Neural cell (in vitro differentiated cells): ENCODE results near the gene KRTAP4-3. TPM values are rescaled to one million over a fixed set of nuclear protein-coding genes. Genes with fewer than 3 reads are reported as not detected.
"Not testable (repeated sequence)": the region's sequence is repeated elsewhere in the genome, so short reads cannot be mapped to it uniquely, and the experiment has no call there.

Experiments
- H2AFZ ChIP-seq: fragments of 200-600, 300-800 bp; sonication (generic), shearing (Covaris generic); 2 replicates; pipeline ENCODE4 v1.6.0; 2014; ENCODE audit warnings: low read depth, mild to moderate bottlenecking, antibody characterized with exemption, low read length, moderate library complexity
- H3F3A ChIP-seq: fragments of 200-600 bp; shearing (Covaris generic); 2 replicates; pipeline ENCODE4 v1.6.1; 2016; ENCODE audit warnings: mild to moderate bottlenecking, moderate library complexity, mixed read lengths, antibody characterized with exemption, low read length; ENCODE audit not compliant: insufficient read depth, poor library complexity, severe bottlenecking
- H3K27ac ChIP-seq: fragments of 200-600, 300-800 bp; sonication (generic), shearing (Covaris generic); 2 replicates; pipeline ENCODE4 v1.5.1; 2014; ENCODE audit warnings: mild to moderate bottlenecking, low read length, moderate library complexity
- H3K27me3 ChIP-seq: fragments of 300-800, 200-600 bp; sonication (generic), shearing (Covaris generic); 2 replicates; pipeline ENCODE4 v1.6.0; 2014; ENCODE audit warnings: mild to moderate bottlenecking, low read depth, low read length, moderate library complexity; ENCODE audit not compliant: insufficient read depth
- H3K36me3 ChIP-seq: fragments of 300-800, 200-600 bp; sonication (generic), shearing (Covaris generic); 2 replicates; pipeline ENCODE4 v1.5.1; 2014; ENCODE audit warnings: mild to moderate bottlenecking, antibody characterized with exemption, low read length, moderate library complexity; ENCODE audit not compliant: insufficient read depth
- H3K4me2 ChIP-seq: fragments of 300-800, 200-600 bp; sonication (generic), shearing (Covaris generic); 2 replicates; pipeline ENCODE4 v1.6.0; 2014; ENCODE audit warnings: mild to moderate bottlenecking, low read length
- H3K4me3 ChIP-seq: fragments of 300-800, 200-600 bp; sonication (generic), shearing (Covaris generic); 2 replicates; pipeline ENCODE4 v1.5.1; 2014; ENCODE audit warnings: mild to moderate bottlenecking, low read length, moderate library complexity
- H3K79me2 ChIP-seq: fragments of 200-600 bp; shearing (Covaris generic); replicated peaks from 2 replicates; pipeline ENCODE4 v1.6.0; 2014; ENCODE audit warnings: mild to moderate bottlenecking, low read length, moderate library complexity; ENCODE audit not compliant: insufficient read depth
- H3K9ac ChIP-seq: fragments of 300-800, 200-600 bp; sonication (generic), shearing (Covaris generic); 2 replicates; pipeline ENCODE4 v1.6.1; 2016; ENCODE audit warnings: mild to moderate bottlenecking, low read length, mixed read lengths
- H3K9me2 ChIP-seq: fragments of 200-600 bp; shearing (Covaris generic); 2 replicates; pipeline ENCODE4 v1.6.1; 2016; ENCODE audit warnings: mild to moderate bottlenecking, low read length, mixed read lengths; ENCODE audit not compliant: insufficient read depth
- H3K9me3 ChIP-seq: fragments of 200-600, 300-800 bp; sonication (generic), shearing (Covaris generic); 2 replicates; pipeline ENCODE4 v1.6.1; 2016; ENCODE audit warnings: mild to moderate bottlenecking, mixed run types, low read length, moderate library complexity, mixed read lengths
- H4K20me1 ChIP-seq: fragments of 200-600 bp; shearing (Covaris generic); 2 replicates; pipeline ENCODE4 v1.6.1; 2016; ENCODE audit warnings: mild to moderate bottlenecking, mixed run types; ENCODE audit not compliant: insufficient read depth
- EP300 ChIP-seq: fragments of 450-650 bp; conservative IDR thresholded peaks from 2 replicates; pipeline ENCODE4 v1.6.1; 2014; ENCODE audit warnings: antibody characterized with exemption, mild to moderate bottlenecking, moderate library complexity; ENCODE audit not compliant: poor library complexity, severe bottlenecking
- EZH2 ChIP-seq: fragments of 200-600, 300-800 bp; shearing (Covaris generic), sonication (generic); IDR thresholded peaks from 2 replicates; pipeline ENCODE4 v1.6.1; 2014; ENCODE audit warnings: antibody characterized with exemption, low read length, borderline replicate concordance, mild to moderate bottlenecking; ENCODE audit not compliant: insufficient read depth, poor library complexity, severe bottlenecking
- MXI1 ChIP-seq: fragments of 450-650 bp; conservative IDR thresholded peaks from 2 replicates; pipeline ENCODE4 v1.6.1; 2014; ENCODE audit warnings: antibody characterized with exemption, mild to moderate bottlenecking; ENCODE audit not compliant: poor library complexity, severe bottlenecking
- POLR2AphosphoS5 ChIP-seq: IDR thresholded peaks from 2 replicates; pipeline ENCODE4 v1.6.1; 2012
- RAD21 ChIP-seq: fragments of 450-650 bp; conservative IDR thresholded peaks from 2 replicates; pipeline ENCODE4 v1.6.1; 2014; ENCODE audit warnings: antibody characterized with exemption, mild to moderate bottlenecking, moderate library complexity
- REST ChIP-seq: IDR thresholded peaks from 2 replicates; pipeline ENCODE4 v1.6.1; 2012; ENCODE audit warnings: borderline replicate concordance
- SMC3 ChIP-seq: fragments of 450-650 bp; conservative IDR thresholded peaks from 2 replicates; pipeline ENCODE4 v1.6.1; 2014; ENCODE audit warnings: antibody characterized with exemption, mild to moderate bottlenecking, moderate library complexity; ENCODE audit not compliant: poor library complexity
- TAF1 ChIP-seq: IDR thresholded peaks from 2 replicates; pipeline ENCODE4 v1.6.1; 2012; ENCODE audit warnings: low read depth
- polyA plus RNA-seq: library from polyadenylated mRNA; depleted of rRNA; stranded (reverse); fragments of >200 nt; gene quantifications from 2 replicates; pipeline ENCODE4 v1.2.3, GENCODE V29; 2014
- TF ChIP-seq, protein P1 (sequence below): fragments of 450-650 bp; IDR thresholded peaks from 2 replicates; pipeline ENCODE4 v1.5.1; 2014; ENCODE audit warnings: antibody characterized with exemption, mild to moderate bottlenecking, moderate library complexity; ENCODE audit not compliant: poor library complexity, severe bottlenecking

Gene KRTAP4-3
- polyA plus RNA-seq, 1 donor from 2014 or later, result not detected

DNA sequence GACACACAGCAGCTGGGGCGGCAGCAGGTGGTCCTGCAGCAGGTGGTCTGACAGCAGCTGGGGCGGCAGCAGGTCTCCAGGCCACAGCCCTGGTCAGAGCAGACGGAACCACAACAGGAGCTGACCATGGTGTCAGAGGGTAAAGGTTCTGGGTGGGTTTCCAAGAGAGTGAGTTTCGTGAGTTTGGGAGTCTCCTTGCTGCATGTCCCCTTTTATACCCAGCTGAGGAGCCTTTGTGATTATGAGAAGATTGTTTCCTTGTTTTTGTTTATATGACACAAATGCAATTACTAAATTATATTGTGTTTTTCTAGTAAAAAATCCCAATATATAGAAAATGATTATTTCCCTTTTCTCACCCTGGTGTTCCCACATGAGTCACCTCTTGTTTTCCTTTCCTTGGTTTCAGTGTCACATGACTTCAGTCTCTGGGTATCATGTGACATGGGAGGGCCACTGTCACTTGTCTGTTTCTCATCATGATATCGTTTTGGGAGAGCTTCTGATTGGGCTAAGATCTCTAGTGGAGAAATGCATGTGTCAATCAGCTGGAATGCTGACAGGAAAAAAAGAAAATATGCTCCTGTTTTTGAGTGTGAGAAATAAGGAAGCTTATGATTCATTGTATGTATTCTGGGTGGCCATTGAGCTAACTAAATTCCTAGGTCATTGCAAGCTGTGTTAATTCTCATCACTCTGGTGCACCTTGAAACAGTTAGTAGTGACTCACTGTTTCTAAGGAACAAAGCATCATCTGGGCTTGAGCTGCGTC lies 27.5 kb downstream of the KRTAP4-3 start, which contains the start of gene KRTAP4-6:
Gene KRTAP4-6 (minus strand): TSS at position 185 of the 772 bp plus-strand sequence. CDS start 57 bp downstream, at position 128.
- no peaks in the 10 kb centered on the region for H3F3A ChIP-seq
- no peak within 1 kb of the TSS for H3K4me2 ChIP-seq
- H3K9me3 ChIP-seq, result peaks cover 5% of the 10 kb centered on the region
- no peak within 1 kb of the TSS for H3K27ac ChIP-seq
- no peaks in the 10 kb centered on the region for H3K27me3 ChIP-seq
- TF ChIP-seq, protein P1, sequence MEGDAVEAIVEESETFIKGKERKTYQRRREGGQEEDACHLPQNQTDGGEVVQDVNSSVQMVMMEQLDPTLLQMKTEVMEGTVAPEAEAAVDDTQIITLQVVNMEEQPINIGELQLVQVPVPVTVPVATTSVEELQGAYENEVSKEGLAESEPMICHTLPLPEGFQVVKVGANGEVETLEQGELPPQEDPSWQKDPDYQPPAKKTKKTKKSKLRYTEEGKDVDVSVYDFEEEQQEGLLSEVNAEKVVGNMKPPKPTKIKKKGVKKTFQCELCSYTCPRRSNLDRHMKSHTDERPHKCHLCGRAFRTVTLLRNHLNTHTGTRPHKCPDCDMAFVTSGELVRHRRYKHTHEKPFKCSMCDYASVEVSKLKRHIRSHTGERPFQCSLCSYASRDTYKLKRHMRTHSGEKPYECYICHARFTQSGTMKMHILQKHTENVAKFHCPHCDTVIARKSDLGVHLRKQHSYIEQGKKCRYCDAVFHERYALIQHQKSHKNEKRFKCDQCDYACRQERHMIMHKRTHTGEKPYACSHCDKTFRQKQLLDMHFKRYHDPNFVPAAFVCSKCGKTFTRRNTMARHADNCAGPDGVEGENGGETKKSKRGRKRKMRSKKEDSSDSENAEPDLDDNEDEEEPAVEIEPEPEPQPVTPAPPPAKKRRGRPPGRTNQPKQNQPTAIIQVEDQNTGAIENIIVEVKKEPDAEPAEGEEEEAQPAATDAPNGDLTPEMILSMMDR, result no peak
- no peak for TF ChIP-seq EP300
- TF ChIP-seq EZH2, result no peak
- TF ChIP-seq MXI1, result no peak
- no peak for TF ChIP-seq RAD21
- no peak for TF ChIP-seq TAF1
- TF ChIP-seq POLR2AphosphoS5, result no peak
- no peak for TF ChIP-seq SMC3
- TF ChIP-seq REST, result no peak
- H3K36me3 ChIP-seq, result no peaks in the 10 kb centered on the region
- H3K79me2 ChIP-seq, result no peaks in the 10 kb centered on the region
- no peak within 1 kb of the TSS for H3K9ac ChIP-seq
- H3K4me3 ChIP-seq, result no peak within 1 kb of the TSS
- H3K9me2 ChIP-seq, result no peaks in the 10 kb centered on the region
- no peaks in the 10 kb centered on the region for H4K20me1 ChIP-seq
- H2AFZ ChIP-seq, result no peak within 1 kb of the TSS

DNA sequence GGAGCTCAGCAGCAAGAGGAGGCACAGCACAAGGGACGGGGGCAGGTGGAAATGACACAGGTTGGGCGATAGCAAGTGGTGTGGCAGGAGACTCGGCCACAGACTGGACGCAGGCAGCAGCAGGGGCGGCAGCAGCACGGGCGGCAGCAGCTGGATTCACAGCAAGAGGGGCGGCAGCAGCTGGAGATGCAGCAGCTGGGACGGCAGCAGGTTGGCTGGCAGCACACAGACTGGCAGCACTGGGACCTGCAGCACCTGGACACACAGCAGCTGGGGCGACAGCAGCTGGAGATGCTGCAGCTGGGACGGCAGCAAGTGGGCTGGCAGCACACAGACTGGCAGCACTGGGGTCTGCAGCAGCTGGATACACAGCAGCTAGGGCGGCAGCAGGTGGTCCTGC lies 28.2 kb downstream of the KRTAP4-3 start:
- H2AFZ ChIP-seq, H3K36me3 ChIP-seq, H3K9me2 ChIP-seq, H3F3A ChIP-seq, H3K9ac ChIP-seq, H3K9me3 ChIP-seq, H3K27ac ChIP-seq, H3K27me3 ChIP-seq, H4K20me1 ChIP-seq, H3K4me2 ChIP-seq, H3K79me2 ChIP-seq, H3K4me3 ChIP-seq: not testable (repeated sequence)
